Superior temporal gyrus (tissue), 1 donor: ENCODE results near the gene PRSS57.

Experiments
- DNase-seq: peaks from one replicate; pipeline ENCODE4 v3.0.0-alpha.2; 2016; ENCODE audit errors: extremely low spot score

PRSS57 gene

GRCh38 chr19:638906-639252, 56.4 kb downstream of the PRSS57 start:
- DNase-seq = no peak
